Measurements from ENCODE around the gene DEFB123. TPM values are rescaled to one million over a fixed set of nuclear protein-coding genes. Genes with fewer than 3 reads are reported as not detected.
A peak's percentile ranks its signal among the peaks of the same experiment; 100 is the strongest.

The DEFB123 gene
- polyA plus RNA-seq, 3 donors, result not detected

GRCh38 chr20:31476643-31477215 lies 36.3 kb downstream of the DEFB123 start:
- Histone ChIP-seq H3K4me1 (ENCODE audit: control insufficient read depth in 1 of 2, insufficient read depth in 2 of 2, low read length in 2 of 2) (peaks cover 23 to 25% of the 10 kb centered on the region in 2 donors), H3K27me3 (ENCODE audit: control insufficient read depth in 2 of 2, insufficient read depth in 2 of 2, low read length in 2 of 2) (peaks cover 14 to 38% of the 10 kb centered on the region in 2 donors), H2AFZ (ENCODE audit: insufficient read depth, low read depth, low read length, poor library complexity, severe bottlenecking) (no peak overlapping the region), H3K4me2 (replicated peaks; ENCODE audit: extremely low read depth, low read length, poor library complexity, severe bottlenecking) (no peak overlapping the region), H3K36me3 (replicated peaks in 1 of 2; ENCODE audit: control insufficient read depth in 1 of 2, insufficient read depth in 2 of 2, low read length in 2 of 2) (no peaks in the 10 kb centered on the region), H3K9me3 (replicated peaks in 1 of 2; ENCODE audit: control insufficient read depth in 1 of 2, insufficient read depth in 1 of 2, low read length in 2 of 2) (peaks cover 0 to 9% of the 10 kb centered on the region in 2 donors), H3K4me3 (replicated peaks in 1 of 3; ENCODE audit: low read depth in 2 of 3, low read length in 3 of 3) (no peak overlapping the region), H3K9ac (ENCODE audit: insufficient read depth, low read length, poor library complexity, severe bottlenecking) (no peak overlapping the region), H4K20me1 (ENCODE audit: insufficient read depth, low read length) (no peaks in the 10 kb centered on the region), H3K27ac (ENCODE audit: low read depth in 1 of 2, low read length in 2 of 2) (no peak overlapping the region), H3K79me2 (ENCODE audit: insufficient read depth, low read length) (no peaks in the 10 kb centered on the region)
- H3K9me3 Mint-ChIP-seq, result peaks cover 0 to 6% (median 2%) of the 10 kb centered on the region in 7 donors
- H3K27me3 Mint-ChIP-seq (ENCODE audit: low read depth in 3 of 3), result peaks cover 41 to 42% (median 42%) of the 10 kb centered on the region in 3 donors
- TF ChIP-seq CTCF (IDR thresholded peaks at IDR 0.05), result no peak
- WGBS (ENCODE audit: insufficient coverage), result 96% methylated on average over 4 of the region's 6 CpGs
- no peak overlapping the region for H3K27ac Mint-ChIP-seq
- peak overlapping the region in 1 of 2 donors; percentile 71 for H3K4me3 Mint-ChIP-seq
- peak in 1 of 3 donors; percentile 20 for DNase-seq
- peaks cover 0 to 2% of the 10 kb centered on the region in 2 donors for H3K36me3 Mint-ChIP-seq
- intact Hi-C loops (cut with micrococcal nuclease), result no loop called here
- peaks cover 20% of the 10 kb centered on the region for H3K4me1 Mint-ChIP-seq

- peaks cover 0 to 15% (median 5%) of the 10 kb centered on the region in 7 donors for H3K9me3 Mint-ChIP-seq
- Histone ChIP-seq H3K4me1 (ENCODE audit: control insufficient read depth in 1 of 2, insufficient read depth in 2 of 2, low read length in 2 of 2) (peaks cover 4 to 8% of the 10 kb centered on the region in 2 donors), H3K36me3 (replicated peaks in 1 of 2; ENCODE audit: control insufficient read depth in 1 of 2, insufficient read depth in 2 of 2, low read length in 2 of 2) (no peaks in the 10 kb centered on the region), H2AFZ (ENCODE audit: insufficient read depth, low read depth, low read length, poor library complexity, severe bottlenecking) (no peak overlapping the region), H3K27ac (ENCODE audit: low read depth in 1 of 2, low read length in 2 of 2) (no peak overlapping the region), H3K9me3 (replicated peaks in 1 of 2; ENCODE audit: control insufficient read depth in 1 of 2, insufficient read depth in 1 of 2, low read length in 2 of 2) (peaks cover 0 to 3% of the 10 kb centered on the region in 2 donors), H3K9ac (ENCODE audit: insufficient read depth, low read length, poor library complexity, severe bottlenecking) (no peak overlapping the region), H4K20me1 (ENCODE audit: insufficient read depth, low read length) (no peaks in the 10 kb centered on the region), H3K4me3 (replicated peaks in 1 of 3; ENCODE audit: low read depth in 2 of 3, low read length in 3 of 3) (no peak overlapping the region), H3K4me2 (replicated peaks; ENCODE audit: extremely low read depth, low read length, poor library complexity, severe bottlenecking) (no peak overlapping the region), H3K79me2 (ENCODE audit: insufficient read depth, low read length) (no peaks in the 10 kb centered on the region), H3K27me3 (ENCODE audit: control insufficient read depth in 2 of 2, insufficient read depth in 2 of 2, low read length in 2 of 2) (peaks cover 13 to 27% of the 10 kb centered on the region in 2 donors)
- intact Hi-C loops (cut with micrococcal nuclease), result no loop called here
- DNase-seq, result no peak
- no peak overlapping the region for H3K4me3 Mint-ChIP-seq
- no peaks in the 10 kb centered on the region for H3K36me3 Mint-ChIP-seq
- no peak overlapping the region for H3K27ac Mint-ChIP-seq
- 56% methylated on average over 36 of the region's 36 CpGs for WGBS (ENCODE audit: insufficient coverage)
- no peak for TF ChIP-seq CTCF (IDR thresholded peaks at IDR 0.05)
- H3K4me1 Mint-ChIP-seq, result peaks cover 11% of the 10 kb centered on the region
- peaks cover 30 to 49% (median 40%) of the 10 kb centered on the region in 3 donors for H3K27me3 Mint-ChIP-seq (ENCODE audit: low read depth in 3 of 3)
Observed at GRCh38 chr20:31484001-31484400, 43.6 kb downstream of the DEFB123 start.

Measured in CD14-positive monocyte (primary cell).